Liver (tissue), 9 donors: Measurements from ENCODE around the gene RD3L. TPM values are rescaled to one million over a fixed set of nuclear protein-coding genes. Genes with fewer than 3 reads are reported as not detected.

Source experiments
- DNase-seq: peaks from one replicate; pipeline ENCODE4 v3.0.0-alpha.2; 2017; ENCODE audit warnings: low spot score
- H3K27ac ChIP-seq, 2 donors: one replicate each; pipeline ENCODE4 v1.7.0; 2013; ENCODE audit warnings: inconsistent platforms in 2 of 2, low read length in 2 of 2, control low read depth in 1 of 2, low read depth in 1 of 2, mild to moderate bottlenecking in 1 of 2
- H3K27me3 ChIP-seq, 4 donors: one replicate each; pipeline versions ENCODE4 v1.6.1 to v1.7.0; 2013; ENCODE audit warnings: low read length in 3 of 4, inconsistent platforms in 1 of 4, mild to moderate bottlenecking in 1 of 4, moderate library complexity in 1 of 4; ENCODE audit not compliant: control insufficient read depth in 4 of 4, insufficient read depth in 4 of 4
- H3K36me3 ChIP-seq, 4 donors: one replicate each; pipeline versions ENCODE4 v1.6.1 to v1.7.0; 2013; ENCODE audit warnings: low read length in 3 of 4, mild to moderate bottlenecking in 3 of 4, low read depth in 1 of 4, moderate library complexity in 1 of 4; ENCODE audit not compliant: control insufficient read depth in 4 of 4, insufficient read depth in 3 of 4
- H3K4me1 ChIP-seq, 4 donors: one replicate each; pipeline versions ENCODE4 v1.6.1 to v1.7.0; 2013; ENCODE audit warnings: low read length in 3 of 4, mild to moderate bottlenecking in 3 of 4, moderate library complexity in 1 of 4; ENCODE audit not compliant: control insufficient read depth in 4 of 4, insufficient read depth in 4 of 4
- H3K4me3 ChIP-seq, 3 donors: one replicate each; pipeline versions ENCODE4 v1.6.1 to v1.7.0; 2013; ENCODE audit warnings: low read length in 3 of 3, control low read depth in 1 of 3, low read depth in 1 of 3, mild to moderate bottlenecking in 1 of 3
- H3K9ac ChIP-seq, 2 donors: one replicate each; pipeline ENCODE4 v1.7.0; 2013; ENCODE audit warnings: low read length in 2 of 2, mild to moderate bottlenecking in 2 of 2, moderate library complexity in 2 of 2, control low read depth in 1 of 2, low read depth in 1 of 2
- H3K9me3 ChIP-seq, 4 donors: one replicate each; pipeline versions ENCODE4 v1.6.1 to v1.7.0; 2013; ENCODE audit warnings: low read length in 3 of 4; ENCODE audit not compliant: control insufficient read depth in 4 of 4
- ATF3 ChIP-seq: IDR thresholded peaks from 2 replicates; pipeline ENCODE4 v1.6.1; 2016; ENCODE audit warnings: antibody characterized with exemption
- CTCF ChIP-seq: fragments of 150-350 bp; IDR thresholded peaks from 2 replicates; pipeline ENCODE4 v1.5.1; 2017; ENCODE audit warnings: improper control_type of control experiment, low read depth, low read length; ENCODE audit not compliant: missing input control
- EGR1 ChIP-seq, 2 donors: IDR thresholded peaks; 2 replicates each; pipeline ENCODE4 v1.6.1; 2016 to 2018; ENCODE audit warnings: antibody characterized with exemption in 2 of 2, low read depth in 2 of 2
- FOXA1 ChIP-seq: IDR thresholded peaks from 2 replicates; pipeline ENCODE4 v1.6.1; 2016; ENCODE audit warnings: antibody characterized with exemption
- FOXA2 ChIP-seq: IDR thresholded peaks from 2 replicates; pipeline ENCODE4 v1.6.1; 2016; ENCODE audit warnings: antibody characterized with exemption
- GABPA ChIP-seq, 2 donors: IDR thresholded peaks in 1 of 2; conservative IDR thresholded peaks in 1 of 2; 2 replicates each; pipeline ENCODE4 v1.6.1; 2016; ENCODE audit warnings: antibody characterized with exemption in 2 of 2, mild to moderate bottlenecking in 1 of 2, moderate library complexity in 1 of 2
- HNF4A ChIP-seq, 2 donors: conservative IDR thresholded peaks; 2 replicates each; pipeline ENCODE4 v1.6.1; 2016; ENCODE audit warnings: antibody characterized with exemption in 2 of 2, mild to moderate bottlenecking in 2 of 2
- HNF4G ChIP-seq: IDR thresholded peaks from 2 replicates; pipeline ENCODE4 v1.6.1; 2016; ENCODE audit warnings: antibody characterized with exemption
- JUND ChIP-seq, 2 donors: IDR thresholded peaks; 2 replicates each; pipeline ENCODE4 v1.6.1; 2016; ENCODE audit warnings: antibody characterized with exemption in 2 of 2
- NR2F2 ChIP-seq: IDR thresholded peaks from 2 replicates; pipeline ENCODE4 v1.6.1; 2016; ENCODE audit warnings: antibody characterized with exemption
- REST ChIP-seq: IDR thresholded peaks from 2 replicates; pipeline ENCODE4 v1.6.1; 2016; ENCODE audit warnings: antibody characterized with exemption, mild to moderate bottlenecking
- RXRA ChIP-seq, 2 donors: IDR thresholded peaks; 2 replicates each; pipeline ENCODE4 v1.6.1; 2017 to 2018; ENCODE audit warnings: antibody characterized with exemption in 2 of 2, mild to moderate bottlenecking in 1 of 2
- SP1 ChIP-seq: IDR thresholded peaks from 2 replicates; pipeline ENCODE4 v1.6.1; 2018; ENCODE audit warnings: antibody characterized with exemption, mild to moderate bottlenecking
- TAF1 ChIP-seq: conservative IDR thresholded peaks from 2 replicates; pipeline ENCODE4 v1.6.1; 2016; ENCODE audit warnings: antibody characterized with exemption, mild to moderate bottlenecking
- YY1 ChIP-seq: IDR thresholded peaks from 2 replicates; pipeline ENCODE4 v1.6.1; 2016; ENCODE audit warnings: antibody characterized with exemption, mild to moderate bottlenecking
- WGBS: extraction: QIAGEN DNeasy Blood & Tissue Kit; methylation state at CpG from one replicate; pipeline ENCODE4 v1.1.7; 2013; 5-methylcytosine and 5-hydroxymethylcytosine counted together
- polyA plus RNA-seq, 2 donors: library from polyadenylated mRNA; stranded (reverse) in 1 of 2; unstranded in 1 of 2; fragments of 200-250 nt in 1 of 2; fragments of >200 nt in 1 of 2; fragmentation: Nextera tagmentation in 1 of 2; extraction: Ambion mirVana in 1 of 2; gene quantifications; one replicate each; pipeline versions ENCODE4 v1.2.1 to v1.2.3, GENCODE V29; 2013 to 2015
- total RNA-seq, 2 donors: library from RNA; depleted of rRNA; stranded (reverse); fragments of >200 nt; gene quantifications; one replicate each; pipeline ENCODE4 v1.2.3, GENCODE V29; 2014
- TF ChIP-seq, protein P1 (sequence below): IDR thresholded peaks from 2 replicates; pipeline ENCODE4 v1.6.1; 2016; ENCODE audit warnings: antibody characterized with exemption
- TF ChIP-seq, protein P2 (sequence below): IDR thresholded peaks from 2 replicates; pipeline ENCODE4 v1.6.1; 2016; ENCODE audit warnings: antibody characterized with exemption
- donor health status: healthy.
- donor health status: healthy.
- donor health status: healthy.
- donor health status: healthy.
- donor health status: healthy.

The RD3L gene
- total and polyA plus RNA-seq, 4 donors = 0.09 to 0.64 (median 0.19) TPM

DNA sequence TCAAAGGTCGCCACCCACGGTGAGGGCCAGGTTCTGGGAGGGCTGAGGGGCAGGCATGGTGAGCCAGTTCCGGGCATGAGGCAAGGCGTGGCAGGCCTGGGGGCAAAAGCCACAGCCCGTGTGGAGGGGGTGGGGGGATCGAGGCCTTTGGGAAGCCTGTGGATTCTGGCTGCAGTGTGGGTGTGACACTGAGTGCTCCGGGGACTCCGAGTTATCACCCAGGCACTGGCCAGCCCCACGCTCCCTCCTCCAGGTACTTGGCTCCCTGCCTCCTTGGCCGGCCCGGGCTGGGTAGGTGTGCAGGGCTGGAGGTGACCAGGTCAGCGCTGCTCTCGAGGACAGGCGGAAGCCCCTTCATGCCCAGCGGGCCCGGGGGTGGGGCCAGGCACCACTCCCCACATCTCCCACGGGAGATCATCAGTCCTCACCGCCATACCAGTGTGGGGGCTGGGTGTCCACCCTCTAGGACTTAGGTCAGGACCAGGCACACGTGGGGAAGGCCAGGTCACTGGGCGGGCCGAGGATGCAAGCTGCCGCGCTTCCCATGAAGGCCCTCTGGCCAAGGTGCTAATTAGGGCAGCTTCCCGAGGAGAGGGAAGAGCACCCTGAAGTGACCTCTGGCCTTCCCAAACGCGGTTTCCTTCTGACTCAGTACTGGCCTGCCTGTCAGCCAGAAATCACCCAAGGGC lies 48.2 kb downstream of the RD3L start:
- no peaks in the 10 kb centered on the region for H3K9me3 ChIP-seq
- no peaks in the 10 kb centered on the region for H3K36me3 ChIP-seq
- peaks cover 35 to 68% (median 62%) of the 10 kb centered on the region in 4 donors for H3K4me1 ChIP-seq
- TF ChIP-seq HNF4A (conservative IDR thresholded peaks at IDR 0.05) (peak in 1 of 2 donors; percentile 28), NR2F2 (peak; percentile 42), RXRA (IDR thresholded peaks at IDR 0.05) (peak in 1 of 2 donors; percentile 26)
- TF ChIP-seq, protein P1, sequence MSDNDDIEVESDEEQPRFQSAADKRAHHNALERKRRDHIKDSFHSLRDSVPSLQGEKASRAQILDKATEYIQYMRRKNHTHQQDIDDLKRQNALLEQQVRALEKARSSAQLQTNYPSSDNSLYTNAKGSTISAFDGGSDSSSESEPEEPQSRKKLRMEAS = no peak
- H3K27me3 ChIP-seq = no peaks in the 10 kb centered on the region
- WGBS = 32% methylated on average over 26 of the region's 26 CpGs
- peak overlapping the region; percentile 33 to 44 for H3K27ac ChIP-seq
- DNase-seq = no peak
- H3K9ac ChIP-seq = no peak overlapping the region
- no peak overlapping the region for H3K4me3 ChIP-seq

- no peaks in the 10 kb centered on the region for H3K27me3 ChIP-seq
- H3K9me3 ChIP-seq = no peaks in the 10 kb centered on the region
- H3K27ac ChIP-seq = peak overlapping the region; percentile 78 to 80
- H3K4me3 ChIP-seq = no peak overlapping the region
- WGBS = 57% methylated on average over 8 of the region's 8 CpGs
- H3K9ac ChIP-seq = peak overlapping the region in 1 of 2 donors; percentile 35
- TF ChIP-seq SP1 (no peak), GABPA (IDR thresholded peaks at IDR 0.05 in 1 of 2, conservative IDR thresholded peaks at IDR 0.05 in 1 of 2) (peak in 1 of 2 donors; percentile 39), YY1 (no peak), JUND (IDR thresholded peaks at IDR 0.05) (peak in 1 of 2 donors; percentile 46), HNF4A (conservative IDR thresholded peaks at IDR 0.05) (peak; percentile 43 to 72), RXRA (IDR thresholded peaks at IDR 0.05) (peak in 1 of 2 donors; percentile 66), EGR1 (IDR thresholded peaks at IDR 0.05; ENCODE audit: low read depth in 2 of 2) (peak in 1 of 2 donors; percentile 85)
- TF ChIP-seq, protein P1 = peak; percentile 98
- H3K4me1 ChIP-seq = peaks cover 30 to 60% (median 52%) of the 10 kb centered on the region in 4 donors
- H3K36me3 ChIP-seq = no peaks in the 10 kb centered on the region
- no peak for DNase-seq
Measured at GRCh38 chr14:103892247-103892646, 50.1 kb downstream of the RD3L start.

DNA sequence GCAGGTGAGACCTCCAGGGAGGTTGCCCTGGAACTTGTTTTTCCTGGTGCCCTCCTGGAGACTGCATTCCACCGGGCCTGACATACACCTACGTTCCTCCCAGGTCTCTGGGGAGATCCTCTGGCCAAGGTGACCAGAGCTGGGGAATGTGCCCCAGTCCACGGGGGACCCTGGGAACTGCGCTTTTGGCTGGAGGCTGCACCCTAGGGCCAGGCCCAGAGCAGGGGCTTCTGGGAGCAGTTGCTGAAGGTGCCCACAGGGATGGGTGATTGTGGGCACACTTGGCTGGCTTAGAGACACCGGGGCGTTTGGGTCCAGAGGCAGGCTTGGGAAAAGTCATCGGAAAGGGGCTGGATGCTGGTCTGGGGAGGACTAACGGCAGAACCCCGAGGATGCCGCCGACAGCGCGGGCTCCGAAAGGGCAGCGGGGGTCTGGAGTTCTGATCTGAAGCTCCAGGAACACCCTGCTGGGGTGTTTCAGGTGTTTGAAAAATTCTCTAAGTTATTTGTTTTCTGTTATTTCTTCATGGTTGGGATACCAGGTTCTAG lies 50.6 kb downstream of the RD3L start:
- WGBS = 78% methylated on average over 15 of the region's 15 CpGs
- Histone ChIP-seq H3K9ac (peak overlapping the region in 1 of 2 donors; percentile 35), H3K4me1 (peaks cover 29 to 57% (median 51%) of the 10 kb centered on the region in 4 donors), H3K27me3 (no peaks in the 10 kb centered on the region), H3K27ac (peak overlapping the region; percentile 78 to 80), H3K9me3 (no peaks in the 10 kb centered on the region), H3K4me3 (no peak overlapping the region), H3K36me3 (no peaks in the 10 kb centered on the region)
- TF ChIP-seq CTCF (no peak), GABPA (IDR thresholded peaks at IDR 0.05 in 1 of 2, conservative IDR thresholded peaks at IDR 0.05 in 1 of 2) (no peak), ATF3 (no peak), HNF4A (conservative IDR thresholded peaks at IDR 0.05) (no peak), SP1 (no peak), REST (no peak), RXRA (IDR thresholded peaks at IDR 0.05) (no peak), NR2F2 (no peak), FOXA2 (no peak), JUND (IDR thresholded peaks at IDR 0.05) (no peak), TAF1 (no peak), FOXA1 (no peak), HNF4G (no peak), EGR1 (IDR thresholded peaks at IDR 0.05; ENCODE audit: low read depth in 2 of 2) (no peak)
- TF ChIP-seq, protein P2, sequence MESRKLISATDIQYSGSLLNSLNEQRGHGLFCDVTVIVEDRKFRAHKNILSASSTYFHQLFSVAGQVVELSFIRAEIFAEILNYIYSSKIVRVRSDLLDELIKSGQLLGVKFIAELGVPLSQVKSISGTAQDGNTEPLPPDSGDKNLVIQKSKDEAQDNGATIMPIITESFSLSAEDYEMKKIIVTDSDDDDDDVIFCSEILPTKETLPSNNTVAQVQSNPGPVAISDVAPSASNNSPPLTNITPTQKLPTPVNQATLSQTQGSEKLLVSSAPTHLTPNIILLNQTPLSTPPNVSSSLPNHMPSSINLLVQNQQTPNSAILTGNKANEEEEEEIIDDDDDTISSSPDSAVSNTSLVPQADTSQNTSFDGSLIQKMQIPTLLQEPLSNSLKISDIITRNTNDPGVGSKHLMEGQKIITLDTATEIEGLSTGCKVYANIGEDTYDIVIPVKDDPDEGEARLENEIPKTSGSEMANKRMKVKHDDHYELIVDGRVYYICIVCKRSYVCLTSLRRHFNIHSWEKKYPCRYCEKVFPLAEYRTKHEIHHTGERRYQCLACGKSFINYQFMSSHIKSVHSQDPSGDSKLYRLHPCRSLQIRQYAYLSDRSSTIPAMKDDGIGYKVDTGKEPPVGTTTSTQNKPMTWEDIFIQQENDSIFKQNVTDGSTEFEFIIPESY = no peak
- TF ChIP-seq, protein P1 = no peak
- DNase-seq = no peak
